Measurements from ENCODE around the gene FGF8.

The FGF8 gene

GRCh38 chr10:101768791-101769170, 7.1 kb downstream of the FGF8 start:
- no peak for DNase-seq (ENCODE audit: low spot score)

- DNase-seq (ENCODE audit: low spot score), result no peak
Measured at GRCh38 chr10:101767966-101768790, 7.7 kb downstream of the FGF8 start.

DNA sequence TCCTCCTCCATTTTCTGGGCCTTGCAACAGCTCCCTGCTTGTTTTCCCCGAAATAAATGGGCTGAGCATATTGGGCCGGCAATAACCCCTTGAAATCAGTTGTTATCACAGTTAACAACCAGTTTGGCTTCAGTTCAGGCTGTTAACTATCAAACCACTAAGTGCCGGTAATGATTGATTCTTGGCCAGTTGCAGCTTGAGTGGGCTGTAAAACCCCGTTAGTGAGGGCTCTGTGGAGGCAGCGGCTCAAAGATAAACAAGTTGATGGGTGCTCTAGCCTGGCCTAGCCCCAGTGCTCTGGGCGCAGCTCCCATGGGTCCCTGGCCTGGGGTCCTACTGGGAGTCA, 8.3 kb downstream of the FGF8 start:
- DNase-seq (ENCODE audit: low spot score), result no peak

- DNase-seq (ENCODE audit: low spot score), result no peak
Measured at GRCh38 chr10:101766753-101767599, 8.9 kb downstream of the FGF8 start.

GRCh38 chr10:101766306-101766705, 9.6 kb downstream of the FGF8 start:
- DNase-seq (ENCODE audit: low spot score), result no peak

DNA sequence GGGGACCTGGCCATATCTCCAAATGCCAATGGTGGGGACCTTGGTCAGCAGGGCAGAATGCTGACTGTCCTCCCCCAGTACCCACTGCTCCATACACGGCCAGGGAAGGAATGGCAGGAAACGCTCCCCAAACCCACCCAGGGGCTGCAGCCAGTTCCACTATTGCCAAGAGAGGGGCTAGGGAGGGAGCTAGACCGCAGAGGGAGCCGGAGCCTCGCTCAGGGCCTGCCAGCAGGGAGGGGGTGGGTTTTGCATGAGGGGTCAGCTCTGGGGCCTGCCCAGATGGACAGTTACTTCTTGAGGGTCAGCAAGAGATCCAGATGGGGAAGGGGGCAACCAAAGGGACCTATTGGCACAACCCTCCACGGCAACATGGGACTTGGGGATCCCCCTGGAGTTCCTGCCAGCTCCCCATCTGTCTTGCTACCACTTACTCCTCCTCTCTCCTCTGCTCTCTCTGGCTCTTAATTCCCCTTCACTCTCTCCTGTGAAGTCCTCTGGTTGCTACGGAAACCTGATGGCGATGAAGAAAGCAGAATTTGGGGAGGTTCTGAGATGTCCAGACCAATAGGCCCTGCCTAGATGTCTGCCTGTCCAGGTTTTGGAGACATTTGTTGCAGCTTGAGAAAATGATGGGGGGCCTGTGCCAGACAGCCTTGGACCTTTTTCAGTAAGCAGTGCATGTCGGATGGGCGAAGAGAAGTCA, 12.6 kb downstream of the FGF8 start:
- no peak for DNase-seq (ENCODE audit: low spot score)

DNA sequence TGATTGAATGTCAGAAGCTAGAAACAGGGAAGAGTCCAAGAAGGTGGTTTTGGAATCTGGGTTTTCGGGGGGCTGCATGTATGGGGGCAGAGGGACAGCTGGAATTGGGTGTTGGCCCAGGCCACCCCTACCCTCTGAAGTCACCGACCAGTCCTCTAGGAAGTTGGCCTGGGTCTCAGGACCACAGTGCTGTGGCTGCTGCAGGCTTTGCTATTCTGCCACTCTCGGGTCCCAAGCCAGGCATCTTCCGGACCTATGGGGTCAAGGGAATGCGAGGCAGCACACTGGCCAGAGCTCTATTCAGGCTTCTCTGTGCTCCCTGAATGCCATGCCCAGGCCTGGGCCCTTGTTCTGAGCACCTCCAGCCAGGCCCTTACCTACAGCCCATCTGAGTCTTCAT, 13.2 kb downstream of the FGF8 start:
- DNase-seq (ENCODE audit: low spot score), result no peak

GRCh38 chr10:101761226-101761625, 14.7 kb downstream of the FGF8 start:
- no peak for DNase-seq (ENCODE audit: low spot score)

DNA sequence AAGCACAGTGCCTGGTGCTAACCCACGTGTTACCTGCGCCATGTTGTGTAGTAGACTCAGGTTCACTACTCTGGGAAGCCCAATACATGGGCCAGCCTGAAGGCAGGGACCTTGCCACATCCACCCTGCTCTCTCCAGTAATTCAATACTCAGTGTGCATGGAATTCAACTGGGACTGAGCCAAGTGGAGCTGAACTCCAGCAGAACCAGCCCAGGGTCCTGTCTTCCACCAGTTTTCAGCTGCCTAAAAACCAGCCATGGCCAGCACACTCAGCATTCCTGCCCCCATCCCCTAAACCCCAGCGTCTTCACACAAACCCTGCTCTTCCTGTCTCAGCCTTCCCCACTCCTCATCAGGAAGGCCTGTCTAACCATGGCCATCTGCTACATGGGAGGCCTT, 15.4 kb downstream of the FGF8 start:
- DNase-seq (ENCODE audit: low spot score), result no peak

DNA sequence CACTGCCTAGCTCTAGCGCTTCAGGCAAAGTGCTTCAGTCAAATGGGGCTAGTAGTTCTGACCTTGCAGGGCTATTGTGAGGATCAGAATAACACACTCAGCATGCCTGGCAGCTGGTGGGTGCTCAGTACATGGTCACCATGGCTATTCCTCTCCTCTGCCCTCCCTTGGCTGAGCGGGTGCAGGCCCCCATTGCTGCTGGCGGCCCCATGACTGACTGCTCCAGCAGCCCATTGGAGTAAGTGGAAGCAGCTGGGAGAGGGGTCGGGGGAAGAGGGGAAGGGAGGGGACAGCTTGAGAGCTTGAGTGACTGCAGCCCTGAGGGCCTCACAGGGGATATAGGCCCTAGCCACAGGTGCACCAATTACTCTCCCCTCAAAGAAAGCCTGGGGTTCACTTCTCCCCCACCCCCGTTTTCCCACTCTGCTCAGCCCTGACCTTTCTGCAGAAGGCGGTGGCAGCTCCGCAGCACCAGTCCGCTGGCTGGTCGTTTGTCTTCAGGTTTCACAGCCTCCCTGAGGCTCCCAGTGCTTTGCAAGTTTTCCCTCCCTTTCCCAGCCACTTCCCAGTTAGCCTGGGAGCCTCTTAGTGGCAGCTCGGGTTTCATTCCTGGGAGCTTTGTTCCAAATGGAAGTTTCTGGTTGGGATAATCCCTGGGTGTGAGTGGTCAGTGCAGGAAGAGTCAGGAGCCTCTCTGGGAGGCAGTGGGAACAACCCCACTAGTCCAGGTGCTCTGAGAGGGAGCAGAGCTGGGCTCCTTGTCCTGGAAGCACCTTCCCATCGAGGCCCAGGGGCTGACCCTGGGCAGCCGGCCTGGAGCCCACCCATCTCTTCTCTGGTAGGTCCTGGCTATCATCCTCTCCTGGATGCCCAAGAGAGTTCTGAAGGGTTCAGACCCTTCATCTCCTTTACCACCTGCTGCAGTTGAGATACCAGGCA, 16.3 kb downstream of the FGF8 start:
- no peak for DNase-seq (ENCODE audit: low spot score)

- no peak for DNase-seq (ENCODE audit: low spot score)
Measured at GRCh38 chr10:101758858-101759257, 17.1 kb downstream of the FGF8 start.

- no peak for DNase-seq (ENCODE audit: low spot score)
Measured at GRCh38 chr10:101752241-101752640, 23.7 kb downstream of the FGF8 start.

GRCh38 chr10:101749047-101750016, 26.6 kb downstream of the FGF8 start:
- no peak for DNase-seq (ENCODE audit: low spot score)

GRCh38 chr10:101748496-101748895, 27.4 kb downstream of the FGF8 start:
- DNase-seq (ENCODE audit: low spot score), result no peak

- no peak for DNase-seq (ENCODE audit: low spot score)
Measured at GRCh38 chr10:101745074-101745696, 30.7 kb downstream of the FGF8 start.

- DNase-seq (ENCODE audit: low spot score), result no peak
Measured at GRCh38 chr10:101744267-101744666, 31.6 kb downstream of the FGF8 start.

DNA sequence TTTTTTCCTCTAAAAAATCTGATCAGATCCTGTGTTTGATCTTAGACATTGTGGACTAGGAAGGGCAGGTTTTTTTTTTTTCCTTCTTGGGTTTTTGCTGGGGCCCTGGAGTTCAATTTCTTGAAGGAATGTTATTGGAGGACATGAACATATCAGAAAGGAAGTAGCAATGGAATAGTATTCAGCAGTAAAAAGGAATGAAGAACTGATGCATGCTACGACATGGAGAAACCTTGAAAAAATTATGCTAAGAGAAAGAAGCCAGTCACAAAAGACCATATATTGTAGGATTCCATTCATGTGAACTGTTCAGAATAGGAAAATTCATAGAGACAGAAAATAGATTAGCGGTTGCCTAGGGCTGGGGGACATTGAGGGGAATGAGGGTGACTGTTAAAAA, 34.0 kb downstream of the FGF8 start:
- no peak for DNase-seq (ENCODE audit: low spot score)

- DNase-seq (ENCODE audit: low spot score), result no peak
Measured at GRCh38 chr10:101736666-101737065, 39.2 kb downstream of the FGF8 start.

GRCh38 chr10:101732096-101732495, 43.8 kb downstream of the FGF8 start:
- no peak for DNase-seq (ENCODE audit: low spot score)

- no peak for DNase-seq (ENCODE audit: low spot score)
Measured at GRCh38 chr10:101726115-101726387, 49.9 kb downstream of the FGF8 start.
